ENCODE data around the gene CENPC.
"Not testable (repeated sequence)": the region's sequence is repeated elsewhere in the genome, so short reads cannot be mapped to it uniquely, and the experiment has no call there.

CENPC gene

DNA sequence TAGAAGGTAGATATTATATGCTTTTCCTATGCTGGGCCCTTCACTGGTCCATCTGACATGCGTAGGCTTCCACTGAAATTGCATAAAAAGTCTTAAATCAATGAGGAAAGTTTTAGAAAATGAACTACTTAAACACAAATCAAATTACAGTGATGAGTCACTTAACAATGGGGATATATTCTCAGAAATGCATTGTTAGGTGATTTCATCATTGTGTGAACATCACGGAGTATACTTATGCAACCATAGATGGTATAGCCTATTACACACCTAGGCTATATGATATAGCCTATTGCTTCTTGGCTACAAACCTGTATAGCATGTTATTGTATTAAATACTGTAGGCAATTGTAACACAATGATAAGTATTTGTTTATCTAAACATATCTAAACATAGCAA lies 23.5 kb upstream of the CENPC start:
- no peaks in the 10 kb centered on the region for H3K36me3 Mint-ChIP-seq (ENCODE audit: low read depth)
- H3K4me1 Mint-ChIP-seq (ENCODE audit: low read depth): peaks cover 24% of the 10 kb centered on the region
- no peak overlapping the region for H3K27ac Mint-ChIP-seq
- DNase-seq: no peak
- H3K27me3 Mint-ChIP-seq: no peaks in the 10 kb centered on the region
- H3K9me3 Mint-ChIP-seq: no peaks in the 10 kb centered on the region
- no peak overlapping the region for H3K4me3 Mint-ChIP-seq

GRCh38 chr4:67566335-67566734 lies 21.0 kb upstream of the CENPC start:
- Mint-ChIP-seq H3K4me1 (ENCODE audit: low read depth) (peaks cover 8% of the 10 kb centered on the region), H3K27me3 (no peaks in the 10 kb centered on the region), H3K9me3 (no peaks in the 10 kb centered on the region), H3K4me3 (no peak overlapping the region), H3K27ac (no peak overlapping the region), H3K36me3 (ENCODE audit: low read depth) (no peaks in the 10 kb centered on the region)
- DNase-seq: no peak

GRCh38 chr4:67565284-67565683 lies 20.0 kb upstream of the CENPC start:
- H3K27me3 Mint-ChIP-seq: no peaks in the 10 kb centered on the region
- H3K4me3 Mint-ChIP-seq: no peak overlapping the region
- no peaks in the 10 kb centered on the region for H3K9me3 Mint-ChIP-seq
- no peak overlapping the region for H3K27ac Mint-ChIP-seq
- no peak for DNase-seq
- no peaks in the 10 kb centered on the region for H3K36me3 Mint-ChIP-seq (ENCODE audit: low read depth)
- peaks cover 14% of the 10 kb centered on the region for H3K4me1 Mint-ChIP-seq (ENCODE audit: low read depth)

GRCh38 chr4:67558493-67558892 lies 13.2 kb upstream of the CENPC start, which contains the start of gene STAP1:
TSS of gene STAP1 (plus strand) at chr4:67558727. CDS start at chr4:67558810, 83 bp downstream.
- Mint-ChIP-seq H3K4me3 (peak within 1 kb of the TSS; percentile 80), H3K9me3 (no peaks in the 10 kb centered on the region), H3K4me1 (ENCODE audit: low read depth) (peaks cover 34% of the 10 kb centered on the region), H3K36me3 (ENCODE audit: low read depth) (no peaks in the 10 kb centered on the region), H3K27me3 (no peaks in the 10 kb centered on the region), H3K27ac (peak within 1 kb of the TSS; percentile 90)
- DNase-seq: no peak

- H3K4me1 Mint-ChIP-seq (ENCODE audit: low read depth): peaks cover 34% of the 10 kb centered on the region
- H3K27me3 Mint-ChIP-seq: no peaks in the 10 kb centered on the region
- H3K27ac Mint-ChIP-seq: no peak overlapping the region
- H3K36me3 Mint-ChIP-seq (ENCODE audit: low read depth): no peaks in the 10 kb centered on the region
- no peak overlapping the region for H3K4me3 Mint-ChIP-seq
- no peak for DNase-seq
- H3K9me3 Mint-ChIP-seq: no peaks in the 10 kb centered on the region
Observed at GRCh38 chr4:67556436-67556835, 11.1 kb upstream of the CENPC start.

GRCh38 chr4:67555447-67555846 lies 10.1 kb upstream of the CENPC start:
- no peak for DNase-seq
- H3K4me1 Mint-ChIP-seq (ENCODE audit: low read depth): peaks cover 33% of the 10 kb centered on the region
- no peaks in the 10 kb centered on the region for H3K36me3 Mint-ChIP-seq (ENCODE audit: low read depth)
- no peak overlapping the region for H3K27ac Mint-ChIP-seq
- H3K27me3 Mint-ChIP-seq: no peaks in the 10 kb centered on the region
- no peak overlapping the region for H3K4me3 Mint-ChIP-seq
- H3K9me3 Mint-ChIP-seq: no peaks in the 10 kb centered on the region

DNA sequence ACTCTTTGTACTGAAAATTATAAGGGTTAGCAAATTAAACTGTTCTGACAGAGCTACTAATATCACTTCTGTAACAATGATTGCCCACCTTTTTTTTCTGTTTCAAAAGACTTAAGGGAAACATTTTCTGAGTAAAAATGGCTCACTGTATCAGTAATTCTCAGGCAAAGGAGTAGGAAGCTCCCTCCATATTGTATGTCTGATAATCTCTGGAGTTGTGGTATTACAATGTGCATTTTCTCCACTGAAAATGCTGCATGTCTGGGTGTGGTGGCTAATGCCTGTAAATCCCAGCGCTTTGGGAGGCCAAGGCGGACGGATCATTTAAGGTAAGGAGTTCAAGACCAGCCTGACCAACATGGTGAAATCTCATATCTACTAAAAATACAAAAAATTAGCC lies 8.8 kb upstream of the CENPC start:
- no peaks in the 10 kb centered on the region for H3K36me3 Mint-ChIP-seq (ENCODE audit: low read depth)

DNA sequence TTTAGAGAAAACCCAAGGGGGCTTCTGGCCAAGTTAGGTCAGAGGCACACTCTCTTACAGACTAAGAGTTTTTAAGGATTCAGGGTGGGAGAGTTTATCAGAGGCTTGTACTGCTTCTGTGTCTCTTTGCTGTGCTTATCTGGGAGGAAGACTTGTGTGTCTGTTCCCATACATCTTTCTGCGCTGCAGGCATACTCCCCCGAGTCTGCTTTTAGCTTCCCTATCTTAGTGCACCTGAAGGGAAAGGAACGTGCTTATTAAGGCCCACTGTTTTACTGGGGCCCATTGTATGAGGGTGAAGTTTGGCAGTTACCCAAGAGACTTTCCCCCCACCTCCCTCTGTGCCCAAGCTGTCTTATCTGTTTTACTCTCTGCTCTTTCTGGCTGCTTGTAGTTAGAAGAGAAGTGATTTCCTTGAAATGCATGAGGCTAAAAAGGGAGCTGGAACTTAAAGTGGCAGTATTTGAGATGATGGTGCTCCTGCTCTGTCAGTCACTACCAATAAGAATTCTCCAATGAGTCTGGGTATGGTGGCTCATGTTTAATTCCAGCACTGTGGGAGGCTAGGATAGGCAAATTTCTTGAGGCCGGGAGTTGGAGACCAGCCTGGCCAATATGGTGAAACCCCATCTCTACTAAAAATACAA lies 7.0 kb upstream of the CENPC start:
- H3K36me3 Mint-ChIP-seq (ENCODE audit: low read depth); H3K27me3 Mint-ChIP-seq; H3K27ac Mint-ChIP-seq; H3K4me3 Mint-ChIP-seq; H3K9me3 Mint-ChIP-seq; DNase-seq: not testable (repeated sequence)
- peaks cover 14% of the 10 kb centered on the region for H3K4me1 Mint-ChIP-seq (ENCODE audit: low read depth)

More for the DNA sequence above, 8.8 kb upstream of the CENPC start:
- Mint-ChIP-seq H3K27me3 (no peaks in the 10 kb centered on the region), H3K4me3 (no peak overlapping the region), H3K27ac (no peak overlapping the region), H3K9me3 (no peaks in the 10 kb centered on the region), H3K4me1 (ENCODE audit: low read depth) (peaks cover 27% of the 10 kb centered on the region)
- DNase-seq: no peak

GRCh38 chr4:67550857-67551256 lies 5.6 kb upstream of the CENPC start:
- DNase-seq: no peak
- Mint-ChIP-seq H3K4me1 (ENCODE audit: low read depth) (peaks cover 10% of the 10 kb centered on the region), H3K9me3 (no peaks in the 10 kb centered on the region), H3K27me3 (no peaks in the 10 kb centered on the region), H3K4me3 (no peak overlapping the region), H3K36me3 (ENCODE audit: low read depth) (no peaks in the 10 kb centered on the region), H3K27ac (no peak overlapping the region)

DNA sequence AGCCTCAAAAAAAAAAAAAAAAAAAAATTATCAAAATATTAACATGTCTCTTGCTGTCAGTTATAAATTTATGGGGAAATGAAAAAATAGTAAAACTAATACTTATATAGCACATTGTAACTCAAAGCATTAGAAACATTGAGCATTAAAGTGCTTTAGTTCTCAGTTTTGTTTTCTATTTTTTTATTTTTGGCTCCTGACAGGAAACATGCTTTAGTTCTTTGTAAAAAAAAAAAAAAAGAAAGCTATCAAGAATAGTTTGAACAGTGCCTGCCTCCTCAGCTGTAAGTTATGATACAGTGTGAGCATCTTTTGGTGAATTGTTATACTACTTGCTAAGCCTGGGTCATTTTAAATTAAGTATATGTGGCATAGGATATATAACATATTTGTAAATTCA lies 5.1 kb upstream of the CENPC start:
- H3K4me3 Mint-ChIP-seq: no peak overlapping the region
- H3K9me3 Mint-ChIP-seq: no peaks in the 10 kb centered on the region
- no peak overlapping the region for H3K27ac Mint-ChIP-seq
- no peak for DNase-seq
- H3K27me3 Mint-ChIP-seq: no peaks in the 10 kb centered on the region
- H3K36me3 Mint-ChIP-seq (ENCODE audit: low read depth): no peaks in the 10 kb centered on the region
- peaks cover 10% of the 10 kb centered on the region for H3K4me1 Mint-ChIP-seq (ENCODE audit: low read depth)

DNA sequence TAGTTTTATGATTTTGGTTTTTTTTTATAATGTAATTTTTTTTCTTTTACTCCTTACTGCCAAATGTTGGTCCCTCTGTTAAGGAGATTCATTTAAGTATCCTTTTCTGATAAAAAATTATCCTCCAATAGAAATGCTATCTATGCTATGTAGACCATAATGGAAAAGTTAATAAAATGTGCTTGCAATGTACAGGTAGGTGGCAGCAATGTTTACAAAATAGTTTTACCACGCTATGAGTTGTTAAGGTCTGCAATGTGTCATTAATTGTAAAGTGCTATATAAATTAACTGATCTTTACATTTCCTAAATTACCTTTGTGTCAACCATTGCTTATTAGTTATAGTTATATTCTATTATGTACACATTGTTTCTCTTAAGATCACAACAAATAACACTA lies 3.8 kb upstream of the CENPC start:
- no peaks in the 10 kb centered on the region for H3K9me3 Mint-ChIP-seq
- no peak for DNase-seq
- peaks cover 8% of the 10 kb centered on the region for H3K36me3 Mint-ChIP-seq (ENCODE audit: low read depth)
- no peak overlapping the region for H3K4me3 Mint-ChIP-seq
- H3K27me3 Mint-ChIP-seq: no peaks in the 10 kb centered on the region
- H3K4me1 Mint-ChIP-seq (ENCODE audit: low read depth): peaks cover 13% of the 10 kb centered on the region
- H3K27ac Mint-ChIP-seq: no peak overlapping the region

- no peaks in the 10 kb centered on the region for H3K9me3 Mint-ChIP-seq
Observed at GRCh38 chr4:67546971-67547370, 1.7 kb upstream of the CENPC start.

GRCh38 chr4:67546004-67546356 lies 677 bp upstream of the CENPC start:
- peak overlapping the region; percentile 95 for H3K4me3 Mint-ChIP-seq
- DNase-seq: no peak
- no peaks in the 10 kb centered on the region for H3K27me3 Mint-ChIP-seq
- peaks cover 40% of the 10 kb centered on the region for H3K4me1 Mint-ChIP-seq (ENCODE audit: low read depth)
- peaks cover 36% of the 10 kb centered on the region for H3K36me3 Mint-ChIP-seq (ENCODE audit: low read depth)
- H3K9me3 Mint-ChIP-seq: no peaks in the 10 kb centered on the region
- no peak overlapping the region for H3K27ac Mint-ChIP-seq

More at GRCh38 chr4:67546971-67547370, 1.7 kb upstream of the CENPC start:
- peaks cover 30% of the 10 kb centered on the region for H3K36me3 Mint-ChIP-seq (ENCODE audit: low read depth)
- no peaks in the 10 kb centered on the region for H3K27me3 Mint-ChIP-seq
- no peak overlapping the region for H3K4me3 Mint-ChIP-seq
- H3K27ac Mint-ChIP-seq: no peak overlapping the region
- no peak for DNase-seq
- H3K4me1 Mint-ChIP-seq (ENCODE audit: low read depth): peaks cover 34% of the 10 kb centered on the region

DNA sequence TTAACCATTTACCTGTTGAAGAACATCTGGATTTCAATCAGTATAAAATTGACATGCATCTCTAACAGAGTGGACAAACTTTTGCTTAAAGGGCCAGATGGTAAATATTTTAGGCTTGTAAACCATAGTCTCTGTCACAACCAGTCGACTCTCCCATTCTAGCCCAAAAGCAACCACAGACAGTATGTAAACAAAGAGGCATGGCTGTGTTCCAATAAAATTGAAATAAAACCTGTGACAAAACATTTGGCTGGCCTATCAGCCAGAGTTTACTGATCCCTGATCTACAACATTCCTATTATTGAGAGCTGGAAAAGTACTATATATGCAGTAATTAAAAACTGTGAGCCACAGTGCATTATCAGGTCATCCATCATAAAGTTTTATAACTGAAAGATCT lies 3.2 kb downstream of the CENPC start:
- H3K36me3 Mint-ChIP-seq (ENCODE audit: low read depth): peaks cover 71% of the 10 kb centered on the region
- H3K27ac Mint-ChIP-seq: peak overlapping the region; percentile 0
- no peak overlapping the region for H3K4me3 Mint-ChIP-seq
- peaks cover 52% of the 10 kb centered on the region for H3K4me1 Mint-ChIP-seq (ENCODE audit: low read depth)
- DNase-seq: no peak
- H3K9me3 Mint-ChIP-seq: no peaks in the 10 kb centered on the region
- no peaks in the 10 kb centered on the region for H3K27me3 Mint-ChIP-seq

DNA sequence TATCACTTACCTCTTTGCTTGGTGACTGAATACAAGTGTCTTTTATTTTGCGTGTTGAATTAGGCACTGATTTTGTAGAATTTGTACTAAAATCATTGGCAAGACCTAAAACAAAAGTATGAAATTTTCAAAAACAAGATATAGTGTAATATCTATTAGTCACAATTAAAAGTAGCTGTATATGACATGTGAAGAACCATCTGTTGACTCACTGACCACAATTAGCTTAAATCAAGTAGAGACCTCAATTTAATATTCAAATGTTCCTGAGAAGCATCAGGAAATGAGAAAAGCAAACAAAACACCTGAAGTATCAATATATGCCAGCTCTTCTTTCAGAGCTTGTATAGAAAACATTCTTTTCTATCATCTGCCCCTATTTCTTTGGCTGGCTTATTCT lies 5.5 kb downstream of the CENPC start:
- Mint-ChIP-seq H3K27me3 (no peaks in the 10 kb centered on the region), H3K36me3 (ENCODE audit: low read depth) (peaks cover 85% of the 10 kb centered on the region), H3K27ac (peak overlapping the region; percentile 77), H3K4me3 (no peak overlapping the region), H3K9me3 (no peaks in the 10 kb centered on the region), H3K4me1 (ENCODE audit: low read depth) (peaks cover 61% of the 10 kb centered on the region)
- no peak for DNase-seq

Data from activated T-cell treated with anti-CD3 and anti-CD28 coated beads, Interleukin-2, amount 50 U/mL, for 24 hours (primary cell).